K562 (cell line): ENCODE data around the gene CD207. TPM values are rescaled to one million over a fixed set of nuclear protein-coding genes. Genes with fewer than 3 reads are reported as not detected.

ENCODE experiments used
- C11orf30 ChIP-seq: fragments of 450-650 bp; IDR thresholded peaks from 2 replicates; pipeline ENCODE4 v1.6.1; 2016; ENCODE audit warnings: low read depth, mild to moderate bottlenecking
- CHD2 ChIP-seq: IDR thresholded peaks from 2 replicates; pipeline ENCODE4 v1.6.1; 2011; ENCODE audit warnings: low read depth, low read length
- GTF2E2 ChIP-seq: fragments of 200-800 bp; sonication (Bioruptor generic); IDR thresholded peaks from 2 replicates; pipeline ENCODE4 v1.6.1; 2016; ENCODE audit warnings: missing genetic modification characterization, missing compliant biosample characterization
- HNRNPUL1 ChIP-seq: fragments of 200-400 bp; formaldehyde crosslinking; IDR thresholded peaks from 2 replicates; pipeline ENCODE4 v1.6.1; 2017; ENCODE audit warnings: low read length
- MAFF ChIP-seq: IDR thresholded peaks from 2 replicates; pipeline ENCODE4 v1.6.1; 2012; ENCODE audit warnings: low read length, improper control_type of control experiment
- MAFG ChIP-seq: fragments of 450-650 bp; conservative IDR thresholded peaks from 2 replicates; pipeline ENCODE4 v1.6.1; 2016; ENCODE audit warnings: missing genetic modification characterization, missing compliant biosample characterization
- MCM2 ChIP-seq: fragments of 450-650 bp; IDR thresholded peaks from 2 replicates; pipeline ENCODE4 v1.6.1; 2017; ENCODE audit warnings: low read depth, mild to moderate bottlenecking
- MEIS2 ChIP-seq: fragments of 450-650 bp; IDR thresholded peaks from 2 replicates; pipeline ENCODE4 v1.6.1; 2014; ENCODE audit warnings: mild to moderate bottlenecking; ENCODE audit not compliant: partially characterized antibody
- MYBL2 ChIP-seq, 2 experiments: fragments of 450-650 bp in 1 of 2; sonication (generic) in 1 of 2; formaldehyde crosslinking in 1 of 2; IDR thresholded peaks; 2 replicates each; pipeline versions ENCODE4 v1.6.1 to v1.8.1; 2017 to 2022; ENCODE audit warnings: borderline replicate concordance in 1 of 2, inconsistent platforms in 1 of 2, low read depth in 1 of 2, mild to moderate bottlenecking in 1 of 2, missing genetic modification reagents in 1 of 2, moderate library complexity in 1 of 2
- NFE2L1 ChIP-seq: fragments of 450-650 bp; IDR thresholded peaks from 2 replicates; pipeline ENCODE4 v1.6.1; 2016; ENCODE audit warnings: missing genetic modification characterization, low read depth, mild to moderate bottlenecking, missing compliant biosample characterization, moderate library complexity, borderline replicate concordance
- NONO ChIP-seq, 2 experiments: fragments of 200-400 bp in 1 of 2; fragments of 450-650 bp in 1 of 2; formaldehyde crosslinking in 1 of 2; IDR thresholded peaks; 2 replicates each; pipeline ENCODE4 v1.6.1; 2017; ENCODE audit warnings: low read depth in 2 of 2, mild to moderate bottlenecking in 2 of 2, moderate library complexity in 2 of 2, low read length in 1 of 2
- NR2C2 ChIP-seq, 2 experiments: fragments of 200-800 bp in 1 of 2; sonication (Bioruptor generic) in 1 of 2; sonication (generic) in 1 of 2; formaldehyde crosslinking in 1 of 2; IDR thresholded peaks; 2 replicates each; pipeline versions ENCODE4 v1.6.1 to v1.8.0; 2016 to 2022; ENCODE audit warnings: mild to moderate bottlenecking in 1 of 2, missing compliant biosample characterization in 1 of 2, missing genetic modification characterization in 1 of 2, missing genetic modification reagents in 1 of 2
- PCBP1 ChIP-seq: fragments of 200-400 bp; formaldehyde crosslinking; IDR thresholded peaks from 2 replicates; pipeline ENCODE4 v1.6.1; 2018; ENCODE audit warnings: mild to moderate bottlenecking, low read depth, low read length; ENCODE audit not compliant: poor library complexity, severe bottlenecking
- STAG1 ChIP-seq: sonication (generic); formaldehyde crosslinking; IDR thresholded peaks from 2 replicates; pipeline ENCODE4 v1.5.0; 2020; ENCODE audit warnings: missing genetic modification reagents, borderline replicate concordance
- ZC3H11A ChIP-seq: IDR thresholded peaks from 2 replicates; pipeline ENCODE4 v1.6.1; 2012; ENCODE audit warnings: low read depth, low read length, improper control_type of control experiment
- polyA plus RNA-seq, 8 experiments: library from polyadenylated mRNA; depleted of rRNA in 4 of 8; stranded (reverse) in 5 of 8; unstranded in 3 of 8; fragments of >200 nt; fragmentation: Nextera tagmentation in 2 of 8; fragmentation: Illumina TruSeq in 1 of 8; extraction: Ambion mirVana in 2 of 8; extraction: Trizol in 1 of 8; gene quantifications; 2 replicates each; pipeline versions ENCODE4 v1.2.1 to v1.2.3, GENCODE V29; 2011 to 2014; ENCODE audit warnings: inconsistent platforms in 1 of 8, missing spikeins in 1 of 8
- total RNA-seq, 7 experiments: library from RNA; depleted of rRNA in 6 of 7; stranded (reverse); fragments of >200 nt in 6 of 7; fragmentation: Illumina TruSeq in 2 of 7; extraction: Trizol in 2 of 7; gene quantifications; 2 replicates each; pipeline versions ENCODE4 v1.2.1 to v1.2.3, GENCODE V29; 2011 to 2021; ENCODE audit warnings: low replicate concordance in 1 of 7
- TF ChIP-seq, protein P1 (sequence below): fragments of 250-450 bp; sonication (Bioruptor Pico); IDR thresholded peaks from 2 replicates; pipeline ENCODE4 v1.5.0; 2021
- TF ChIP-seq, protein P2 (sequence below): fragments of 450-650 bp; IDR thresholded peaks from 2 replicates; pipeline ENCODE4 v1.7.1; 2018; ENCODE audit warnings: mild to moderate bottlenecking, low read depth; ENCODE audit not compliant: partially characterized antibody
- TF ChIP-seq, protein P3 (sequence below): fragments of 450-650 bp; IDR thresholded peaks from 2 replicates; pipeline ENCODE4 v1.6.1; 2016; ENCODE audit warnings: antibody characterized with exemption
- TF ChIP-seq, protein P4 (sequence below): fragments of 250-450 bp; sonication (Bioruptor Pico); IDR thresholded peaks from 2 replicates; pipeline ENCODE4 v1.5.0; 2021
- TF ChIP-seq, protein P5 (sequence below): fragments of 250-450 bp; sonication (Bioruptor Pico); IDR thresholded peaks from 2 replicates; pipeline ENCODE4 v1.8.0; 2022; ENCODE audit warnings: inconsistent platforms, mild to moderate bottlenecking, moderate library complexity, borderline replicate concordance

Gene CD207
- total and polyA plus RNA-seq, 9 of the 15 experiments (the other 6 are each of a cell fraction or from before 2014, with no cell fraction given), result not detected

DNA sequence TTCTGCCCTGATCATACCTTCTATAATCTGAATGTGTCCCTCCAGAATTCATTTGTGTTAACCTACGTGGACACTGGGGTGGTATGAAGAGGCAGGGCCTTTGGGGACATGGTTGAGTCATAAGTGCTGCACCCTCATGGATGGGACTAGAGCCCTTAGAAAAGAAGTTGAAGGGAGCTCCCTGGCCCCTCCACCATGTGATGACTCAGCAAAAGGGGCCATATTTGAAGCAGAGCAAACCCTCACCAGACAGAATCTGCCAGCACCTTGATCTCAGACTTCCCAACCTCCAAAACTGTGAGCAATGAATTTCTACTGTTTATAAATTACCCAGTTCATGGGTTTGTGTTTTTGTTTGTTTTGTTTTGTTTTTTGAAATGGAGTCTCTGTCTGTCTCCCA, 33.4 kb upstream of the CD207 start (continued):
- TF ChIP-seq MAFG, result peak; percentile 97
- TF ChIP-seq, protein P1, sequence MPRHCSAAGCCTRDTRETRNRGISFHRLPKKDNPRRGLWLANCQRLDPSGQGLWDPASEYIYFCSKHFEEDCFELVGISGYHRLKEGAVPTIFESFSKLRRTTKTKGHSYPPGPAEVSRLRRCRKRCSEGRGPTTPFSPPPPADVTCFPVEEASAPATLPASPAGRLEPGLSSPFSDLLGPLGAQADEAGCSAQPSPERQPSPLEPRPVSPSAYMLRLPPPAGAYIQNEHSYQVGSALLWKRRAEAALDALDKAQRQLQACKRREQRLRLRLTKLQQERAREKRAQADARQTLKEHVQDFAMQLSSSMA (CRISPR knock-in tag), result no peak
- TF ChIP-seq, protein P2, sequence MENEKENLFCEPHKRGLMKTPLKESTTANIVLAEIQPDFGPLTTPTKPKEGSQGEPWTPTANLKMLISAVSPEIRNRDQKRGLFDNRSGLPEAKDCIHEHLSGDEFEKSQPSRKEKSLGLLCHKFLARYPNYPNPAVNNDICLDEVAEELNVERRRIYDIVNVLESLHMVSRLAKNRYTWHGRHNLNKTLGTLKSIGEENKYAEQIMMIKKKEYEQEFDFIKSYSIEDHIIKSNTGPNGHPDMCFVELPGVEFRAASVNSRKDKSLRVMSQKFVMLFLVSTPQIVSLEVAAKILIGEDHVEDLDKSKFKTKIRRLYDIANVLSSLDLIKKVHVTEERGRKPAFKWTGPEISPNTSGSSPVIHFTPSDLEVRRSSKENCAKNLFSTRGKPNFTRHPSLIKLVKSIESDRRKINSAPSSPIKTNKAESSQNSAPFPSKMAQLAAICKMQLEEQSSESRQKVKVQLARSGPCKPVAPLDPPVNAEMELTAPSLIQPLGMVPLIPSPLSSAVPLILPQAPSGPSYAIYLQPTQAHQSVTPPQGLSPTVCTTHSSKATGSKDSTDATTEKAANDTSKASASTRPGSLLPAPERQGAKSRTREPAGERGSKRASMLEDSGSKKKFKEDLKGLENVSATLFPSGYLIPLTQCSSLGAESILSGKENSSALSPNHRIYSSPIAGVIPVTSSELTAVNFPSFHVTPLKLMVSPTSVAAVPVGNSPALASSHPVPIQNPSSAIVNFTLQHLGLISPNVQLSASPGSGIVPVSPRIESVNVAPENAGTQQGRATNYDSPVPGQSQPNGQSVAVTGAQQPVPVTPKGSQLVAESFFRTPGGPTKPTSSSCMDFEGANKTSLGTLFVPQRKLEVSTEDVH, result no peak
- TF ChIP-seq, protein P3, sequence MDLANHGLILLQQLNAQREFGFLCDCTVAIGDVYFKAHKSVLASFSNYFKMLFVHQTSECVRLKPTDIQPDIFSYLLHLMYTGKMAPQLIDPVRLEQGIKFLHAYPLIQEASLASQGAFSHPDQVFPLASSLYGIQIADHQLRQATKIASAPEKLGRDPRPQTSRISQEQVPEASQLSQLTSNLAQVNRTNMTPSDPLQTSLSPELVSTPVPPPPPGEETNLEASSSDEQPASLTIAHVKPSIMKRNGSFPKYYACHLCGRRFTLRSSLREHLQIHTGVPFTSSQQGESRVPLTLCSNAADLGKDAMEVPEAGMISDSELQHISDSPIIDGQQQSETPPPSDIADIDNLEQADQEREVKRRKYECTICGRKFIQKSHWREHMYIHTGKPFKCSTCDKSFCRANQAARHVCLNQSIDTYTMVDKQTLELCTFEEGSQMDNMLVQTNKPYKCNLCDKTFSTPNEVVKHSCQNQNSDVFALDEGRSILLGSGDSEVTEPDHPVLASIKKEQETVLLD, result no peak
- no peak for TF ChIP-seq MEIS2
- TF ChIP-seq, protein P4, sequence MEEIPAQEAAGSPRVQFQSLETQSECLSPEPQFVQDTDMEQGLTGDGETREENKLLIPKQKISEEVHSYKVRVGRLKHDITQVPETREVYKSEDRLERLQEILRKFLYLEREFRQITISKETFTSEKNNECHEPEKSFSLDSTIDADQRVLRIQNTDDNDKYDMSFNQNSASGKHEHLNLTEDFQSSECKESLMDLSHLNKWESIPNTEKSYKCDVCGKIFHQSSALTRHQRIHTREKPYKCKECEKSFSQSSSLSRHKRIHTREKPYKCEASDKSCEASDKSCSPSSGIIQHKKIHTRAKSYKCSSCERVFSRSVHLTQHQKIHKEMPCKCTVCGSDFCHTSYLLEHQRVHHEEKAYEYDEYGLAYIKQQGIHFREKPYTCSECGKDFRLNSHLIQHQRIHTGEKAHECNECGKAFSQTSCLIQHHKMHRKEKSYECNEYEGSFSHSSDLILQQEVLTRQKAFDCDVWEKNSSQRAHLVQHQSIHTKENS (CRISPR knock-in tag), result no peak
- no peak for TF ChIP-seq MCM2
- TF ChIP-seq C11orf30, result peak; percentile 97
- no peak for TF ChIP-seq ZC3H11A
- TF ChIP-seq, protein P5, sequence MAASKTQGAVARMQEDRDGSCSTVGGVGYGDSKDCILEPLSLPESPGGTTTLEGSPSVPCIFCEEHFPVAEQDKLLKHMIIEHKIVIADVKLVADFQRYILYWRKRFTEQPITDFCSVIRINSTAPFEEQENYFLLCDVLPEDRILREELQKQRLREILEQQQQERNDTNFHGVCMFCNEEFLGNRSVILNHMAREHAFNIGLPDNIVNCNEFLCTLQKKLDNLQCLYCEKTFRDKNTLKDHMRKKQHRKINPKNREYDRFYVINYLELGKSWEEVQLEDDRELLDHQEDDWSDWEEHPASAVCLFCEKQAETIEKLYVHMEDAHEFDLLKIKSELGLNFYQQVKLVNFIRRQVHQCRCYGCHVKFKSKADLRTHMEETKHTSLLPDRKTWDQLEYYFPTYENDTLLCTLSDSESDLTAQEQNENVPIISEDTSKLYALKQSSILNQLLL (CRISPR knock-in tag), result no peak
- no peak for TF ChIP-seq CHD2
- TF ChIP-seq HNRNPUL1, result no peak
- no peak for TF ChIP-seq PCBP1
- peak; percentile 98 for TF ChIP-seq MAFF
- no peak for TF ChIP-seq NONO (IDR thresholded peaks at IDR 0.05; ENCODE audit: low read depth in 2 of 2, low read length in 1 of 2)
- no peak for TF ChIP-seq STAG1
- peak; percentile 82 for TF ChIP-seq NFE2L1 (tag)
- TF ChIP-seq MYBL2 (IDR thresholded peaks at IDR 0.05; ENCODE audit: low read depth), result no peak
- no peak for TF ChIP-seq MYBL2 (CRISPR knock-in tag; IDR thresholded peaks at IDR 0.05; ENCODE audit: borderline replicate concordance)
- TF ChIP-seq GTF2E2 (tag), result no peak
- TF ChIP-seq NR2C2 (CRISPR knock-in tag; IDR thresholded peaks at IDR 0.05), result no peak
- no peak for TF ChIP-seq NR2C2 (tag; IDR thresholded peaks at IDR 0.05)
